ENCODE measurements around the gene SEPTIN1. TPM values are rescaled to one million over a fixed set of nuclear protein-coding genes. Genes with fewer than 3 reads are reported as not detected.

Gene SEPTIN1
- total RNA-seq, 2 experiments from 2014 or later = 155 to 159 TPM

DNA sequence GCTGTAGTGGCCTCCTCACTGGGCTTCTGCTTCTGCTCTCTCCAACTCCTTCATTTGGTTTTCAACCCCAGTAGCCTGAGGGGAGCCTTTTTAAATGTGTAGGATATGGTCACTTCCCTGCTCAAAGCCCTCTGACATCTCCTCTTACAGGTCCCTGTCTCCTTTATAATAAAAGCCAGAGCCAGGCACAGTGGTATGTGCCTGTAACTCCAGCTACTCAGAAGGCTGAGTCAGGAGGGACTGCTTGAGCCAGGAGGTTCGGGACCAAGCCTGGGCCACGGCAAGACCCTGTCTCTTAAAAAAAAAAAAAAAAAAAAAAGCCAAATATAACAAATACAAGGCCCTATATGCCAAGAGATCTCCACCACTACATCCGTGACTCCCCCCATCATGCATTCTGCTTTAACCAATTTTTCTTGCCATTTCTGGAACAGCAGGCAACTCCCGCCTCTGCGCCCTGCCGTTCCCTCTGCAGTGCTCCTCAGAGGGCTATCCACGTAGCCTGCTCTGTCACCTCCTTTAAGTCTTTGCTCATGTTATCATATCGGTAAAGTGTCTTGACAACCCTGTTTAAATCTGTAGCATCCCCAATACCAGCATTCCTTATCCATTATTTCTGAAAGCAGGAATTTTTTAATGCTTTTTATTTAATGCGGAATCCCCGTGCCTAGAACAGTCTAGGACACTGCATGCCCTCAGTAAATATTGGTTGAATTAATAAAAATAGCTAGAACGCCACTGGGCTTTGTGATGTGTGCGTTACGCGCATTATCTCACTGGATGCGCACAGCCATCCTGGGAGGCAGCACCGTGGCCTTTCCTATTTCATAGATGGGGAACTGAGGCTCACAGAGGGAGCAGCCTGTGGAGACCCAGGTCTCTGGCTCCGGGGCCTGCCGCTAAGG lies 34.5 kb upstream of the SEPTIN1 start:
- CTCF ChIA-PET = interaction anchor here (0.7 to 4.3 kb wide), 15 partner anchors 8 to 212 kb away, joined by 3 to 56 read pairs (median 5); partner anchors contain the start of genes DCTPP1, SEPTIN1, TBC1D10B and ZNF771
- intact Hi-C loops (cut with DNase I, micrococcal nuclease) = loop anchor here (1.0 to 2.0 kb wide), 2 partner anchors 22 to 282 kb away; partner anchors contain the start of genes ZNF48 (in 2 of the 2) and SRCAP (in 1 of the 2)
- H3K27ac Mint-ChIP-seq = no peak overlapping the region

DNA sequence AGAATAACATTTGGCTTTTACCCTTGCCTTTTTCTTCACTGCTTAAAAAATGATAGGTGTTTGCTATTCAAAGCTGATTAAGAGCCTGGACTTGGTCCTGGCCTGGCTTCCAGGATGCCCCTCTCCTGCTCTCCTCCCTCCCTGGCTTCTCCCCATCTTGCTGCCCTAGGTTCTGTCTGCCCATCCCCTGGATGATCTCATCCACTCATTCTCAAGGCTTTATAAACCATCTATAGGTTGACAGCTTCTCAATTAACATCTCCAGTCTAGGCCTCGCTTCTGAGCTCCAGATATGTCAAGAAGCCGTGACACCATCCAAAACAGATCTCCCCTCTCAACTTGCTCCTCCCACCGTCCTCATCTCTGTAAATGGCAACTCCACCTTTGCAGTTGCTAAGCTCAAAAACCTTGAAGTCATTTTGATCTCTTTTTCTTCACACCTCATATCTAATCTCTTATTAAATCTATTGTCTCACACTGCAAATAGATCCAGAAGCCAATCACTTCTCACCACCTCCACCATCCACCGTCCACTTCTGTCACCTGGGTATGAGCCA lies 33.8 kb upstream of the SEPTIN1 start:
- ChIA-PET CTCF (interaction anchor here (0.7 kb wide), 1 partner anchor 9 kb away, joined by 3 read pairs; no protein-coding TSS in a partner anchor), POLR2A (no interaction called here)
- Mint-ChIP-seq H3K4me3 (no peak overlapping the region), H3K27me3 (no peaks in the 10 kb centered on the region), H3K27ac (peak overlapping the region; percentile 22), H3K4me1 (peaks cover 35% of the 10 kb centered on the region), H3K36me3 (ENCODE audit: low read depth) (peaks cover 36% of the 10 kb centered on the region), H3K9me3 (ENCODE audit: low read depth) (no peaks in the 10 kb centered on the region)
- intact Hi-C loops (cut with DNase I, micrococcal nuclease) = loop anchor here in 1 of 2 experiments (2.0 kb wide), 1 partner anchor 283 kb away; the partner anchor contains the start of gene SRCAP
- ATAC-seq (no peak), DNase-seq (no peak)

More for the DNA sequence above, 34.5 kb upstream of the SEPTIN1 start:
- H3K4me1 Mint-ChIP-seq = peaks cover 35% of the 10 kb centered on the region
- no peaks in the 10 kb centered on the region for H3K9me3 Mint-ChIP-seq (ENCODE audit: low read depth)
- no peak for DNase-seq
- H3K36me3 Mint-ChIP-seq (ENCODE audit: low read depth) = peaks cover 42% of the 10 kb centered on the region
- H3K27me3 Mint-ChIP-seq = no peaks in the 10 kb centered on the region
- peak overlapping the region; percentile 34 for H3K4me3 Mint-ChIP-seq
- ATAC-seq = peak; percentile 6
- POLR2A ChIA-PET = interaction anchor here (0.9 to 1.6 kb wide), 11 partner anchors 8 to 233 kb away, joined by 3 to 14 read pairs (median 6); partner anchors contain the start of genes CORO1A, DCTPP1, ITGAL and SEPTIN1

DNA sequence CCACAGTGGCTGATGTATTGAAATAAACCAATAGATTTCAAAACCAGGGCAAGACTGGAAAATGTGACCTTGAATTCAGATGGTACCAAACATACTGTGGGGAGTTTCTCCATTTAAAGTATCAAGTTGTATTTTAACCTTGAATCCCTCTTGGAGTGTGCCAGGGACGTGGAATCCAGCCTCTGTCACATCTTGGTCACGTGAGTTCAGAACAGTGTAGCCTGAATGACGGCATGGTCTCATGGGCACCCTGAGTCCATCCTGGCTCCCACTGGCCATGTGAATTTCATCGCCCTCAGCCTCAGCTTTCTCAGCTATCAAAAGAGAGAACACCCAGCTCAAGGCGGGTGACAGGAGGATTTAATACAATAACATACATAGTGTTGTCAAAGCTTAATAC lies 31.8 kb upstream of the SEPTIN1 start:
- intact Hi-C loops (cut with DNase I, micrococcal nuclease) = no loop called here
- Mint-ChIP-seq H3K27me3 (no peaks in the 10 kb centered on the region), H3K4me3 (no peak overlapping the region), H3K9me3 (ENCODE audit: low read depth) (no peaks in the 10 kb centered on the region), H3K36me3 (ENCODE audit: low read depth) (peaks cover 26% of the 10 kb centered on the region), H3K27ac (no peak overlapping the region), H3K4me1 (peaks cover 44% of the 10 kb centered on the region)
- DNase-seq (no peak), ATAC-seq (no peak)
- ChIA-PET CTCF (interaction anchor here (0.7 to 1.2 kb wide), 3 partner anchors 16 to 228 kb away, joined by 3 to 5 read pairs (median 3); partner anchors contain the start of genes DCTPP1 and ZNF689), POLR2A (interaction anchor here (0.7 kb wide), 1 partner anchor 492 kb away, joined by 9 read pairs; no protein-coding TSS in a partner anchor)

DNA sequence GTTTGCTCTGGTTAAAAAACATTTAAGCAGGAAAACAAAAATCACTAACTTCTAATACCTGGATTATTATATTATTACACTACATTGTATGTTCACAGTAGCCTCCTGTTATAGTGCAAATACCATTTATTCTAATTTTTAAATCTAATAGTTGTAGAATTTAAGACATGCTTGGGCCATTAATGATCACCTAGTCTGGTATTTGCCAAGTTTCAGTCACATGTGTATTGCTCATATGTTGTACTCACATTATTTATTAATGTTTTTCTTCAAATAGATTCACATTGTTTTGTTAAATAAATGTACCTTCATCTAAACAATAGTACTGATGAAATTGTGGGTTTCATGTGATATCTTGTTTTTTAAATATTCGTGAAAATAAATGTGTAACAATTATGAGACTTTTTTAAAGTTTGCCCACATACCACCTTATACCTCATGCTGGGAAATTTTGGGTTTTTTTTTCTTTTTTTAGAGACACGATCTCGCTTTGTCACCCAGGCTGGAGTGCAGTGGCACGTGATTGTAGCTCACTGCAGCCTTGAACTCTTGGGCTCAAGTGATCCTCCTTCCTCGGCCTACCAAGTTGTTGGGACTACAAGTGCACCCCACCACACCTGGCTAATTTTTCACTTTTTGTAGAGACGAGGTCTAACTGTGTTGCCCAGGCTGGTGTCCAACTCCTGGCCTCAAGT lies 30.9 kb upstream of the SEPTIN1 start:
- ATAC-seq (no peak), DNase-seq (no peak)
- Mint-ChIP-seq H3K4me3 (no peak overlapping the region), H3K9me3 (ENCODE audit: low read depth) (no peaks in the 10 kb centered on the region), H3K36me3 (ENCODE audit: low read depth) (peaks cover 20% of the 10 kb centered on the region), H3K27me3 (no peaks in the 10 kb centered on the region), H3K27ac (peak overlapping the region; percentile 20), H3K4me1 (peaks cover 44% of the 10 kb centered on the region)
- ChIA-PET POLR2A (no interaction called here), CTCF (interaction anchor here (1.2 kb wide), 1 partner anchor 197 kb away, joined by 3 read pairs; the partner anchor contains the start of gene ZNF689)
- intact Hi-C loops (cut with DNase I, micrococcal nuclease) = no loop called here

DNA sequence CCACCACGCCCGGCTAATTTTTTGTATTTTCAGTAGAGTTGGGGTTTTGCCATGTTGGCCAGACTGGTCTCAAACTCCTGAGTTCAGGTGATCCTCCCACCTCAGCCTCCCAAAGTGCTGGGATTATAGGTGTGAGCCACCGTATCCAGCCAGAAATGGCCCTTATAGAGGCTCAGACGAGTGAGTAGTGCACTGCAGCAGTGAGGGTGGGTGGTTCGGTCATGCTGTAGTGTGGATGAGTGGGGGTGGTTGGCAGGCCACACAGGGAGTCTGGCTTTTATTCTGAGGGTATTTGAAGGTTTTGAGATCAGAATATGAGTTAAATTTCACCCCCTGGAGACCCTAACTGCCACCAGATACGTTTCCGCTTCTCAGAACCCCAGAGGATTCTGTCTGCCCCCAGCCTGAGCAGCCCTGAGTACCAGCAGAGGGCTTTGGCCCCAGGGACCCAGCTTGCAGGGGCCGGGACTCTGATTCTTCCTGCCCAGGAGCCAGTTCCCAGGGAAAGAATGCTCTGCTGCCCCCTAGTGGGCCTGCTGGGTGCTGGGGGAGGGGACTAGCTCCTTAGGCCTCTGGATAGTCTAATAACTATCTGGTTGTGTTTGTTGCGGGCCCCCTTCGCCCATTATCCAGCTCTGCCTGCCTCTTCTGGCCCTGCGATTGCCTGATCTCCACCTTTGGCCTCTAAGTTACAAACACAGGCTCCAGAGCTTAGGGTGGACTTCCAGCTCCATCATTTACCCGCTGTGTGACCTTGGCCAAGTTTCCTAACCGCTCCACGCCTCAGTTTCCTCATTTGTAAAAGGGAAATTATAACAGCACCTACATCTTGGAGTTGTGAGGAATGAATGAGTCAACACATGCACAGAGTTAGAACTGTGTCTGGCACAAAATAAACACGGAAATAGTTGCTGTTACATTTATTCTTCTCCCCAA lies 27.0 kb upstream of the SEPTIN1 start:
- intact Hi-C loops (cut with DNase I, micrococcal nuclease) = loop anchor here (2.0 to 10.0 kb wide), 5 partner anchors 27 to 345 kb away; partner anchors contain the start of genes ALDOA (in 1 of the 2), GDPD3 (in 1 of the 2), MYL11 (in 1 of the 2) and SEPTIN1 (in 1 of the 2)
- DNase-seq (peak; percentile 95), ATAC-seq (peak; percentile 49)
- H3K27me3 Mint-ChIP-seq = peaks cover 2% of the 10 kb centered on the region
- peak overlapping the region; percentile 47 for H3K27ac Mint-ChIP-seq
- CTCF ChIA-PET = interaction anchor here (0.6 to 2.3 kb wide), 43 partner anchors 9 to 315 kb away, joined by 3 to 18 read pairs (median 4); partner anchors contain the start of genes DCTPP1, SEPHS2, SEPTIN1 and TBC1D10B
- no peaks in the 10 kb centered on the region for H3K9me3 Mint-ChIP-seq (ENCODE audit: low read depth)
- POLR2A ChIA-PET = interaction anchor here (0.5 to 1.7 kb wide), 6 partner anchors 9 to 299 kb away, joined by 3 to 7 read pairs (median 4); partner anchors contain the start of genes DCTPP1 and SEPTIN1
- H3K4me3 Mint-ChIP-seq = peak overlapping the region; percentile 79
- peaks cover 31% of the 10 kb centered on the region for H3K4me1 Mint-ChIP-seq
- H3K36me3 Mint-ChIP-seq (ENCODE audit: low read depth) = peaks cover 14% of the 10 kb centered on the region

DNA sequence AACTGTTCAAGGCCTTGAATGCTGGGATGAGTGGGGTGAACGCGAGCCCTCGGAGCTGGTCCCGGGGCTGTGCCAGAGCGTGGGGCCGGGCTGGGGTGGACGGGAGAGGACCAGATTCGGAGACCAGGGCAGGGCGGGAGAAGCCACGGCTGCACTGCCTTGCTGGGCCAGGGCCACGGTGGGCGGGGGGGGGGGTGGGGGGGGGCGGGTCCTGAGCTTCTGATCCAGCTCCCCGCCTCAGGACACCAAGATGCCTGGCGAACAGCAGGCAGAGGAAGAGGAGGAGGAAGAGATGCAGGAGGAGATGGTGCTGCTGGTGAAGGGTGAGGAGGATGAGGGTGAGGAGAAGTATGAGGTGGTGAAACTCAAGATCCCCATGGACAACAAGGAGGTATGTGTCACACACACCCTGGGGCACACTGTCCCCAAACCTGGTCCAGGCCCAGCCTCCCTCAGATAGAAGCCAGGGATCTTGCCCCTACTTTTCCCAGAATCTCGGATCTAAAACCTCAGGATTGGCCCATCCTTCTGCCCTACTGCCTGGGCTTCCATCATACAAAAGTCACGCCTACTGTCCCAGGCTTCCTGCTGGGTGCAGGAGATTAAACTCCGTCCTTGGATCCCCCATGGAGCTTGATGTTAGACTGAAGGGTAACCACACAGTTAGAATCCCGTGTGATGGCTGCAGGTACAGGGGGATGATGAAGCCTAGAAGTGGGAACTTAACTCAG lies 25.6 kb upstream of the SEPTIN1 start:
- H3K9me3 Mint-ChIP-seq (ENCODE audit: low read depth) = no peaks in the 10 kb centered on the region
- H3K4me3 Mint-ChIP-seq = peak overlapping the region; percentile 79
- peaks cover 8% of the 10 kb centered on the region for H3K36me3 Mint-ChIP-seq (ENCODE audit: low read depth)
- peak overlapping the region; percentile 74 for H3K27ac Mint-ChIP-seq
- DNase-seq (no peak), ATAC-seq (no peak)
- H3K4me1 Mint-ChIP-seq = peaks cover 26% of the 10 kb centered on the region
- intact Hi-C loops (cut with DNase I, micrococcal nuclease) = loop anchor here (1.0 to 10.0 kb wide), 14 partner anchors 13 to 343 kb away; partner anchors contain the start of genes ALDOA (in 2 of the 2), SEPTIN1 (in 2 of the 2), TBC1D10B (in 2 of the 2) and CD2BP2 (in 1 of the 2)
- POLR2A ChIA-PET = interaction anchor here (0.6 to 2.1 kb wide), 14 partner anchors 10 to 447 kb away, joined by 3 to 9 read pairs (median 4); partner anchors contain the start of genes DCTPP1, PPP4C, SEPTIN1 and ZNF48
- peaks cover 2% of the 10 kb centered on the region for H3K27me3 Mint-ChIP-seq
- CTCF ChIA-PET = interaction anchor here (0.7 to 2.3 kb wide), 20 partner anchors 9 to 315 kb away, joined by 3 to 18 read pairs (median 4); partner anchors contain the start of genes DCTPP1, TBC1D10B, ZNF48 and ZNF689

DNA sequence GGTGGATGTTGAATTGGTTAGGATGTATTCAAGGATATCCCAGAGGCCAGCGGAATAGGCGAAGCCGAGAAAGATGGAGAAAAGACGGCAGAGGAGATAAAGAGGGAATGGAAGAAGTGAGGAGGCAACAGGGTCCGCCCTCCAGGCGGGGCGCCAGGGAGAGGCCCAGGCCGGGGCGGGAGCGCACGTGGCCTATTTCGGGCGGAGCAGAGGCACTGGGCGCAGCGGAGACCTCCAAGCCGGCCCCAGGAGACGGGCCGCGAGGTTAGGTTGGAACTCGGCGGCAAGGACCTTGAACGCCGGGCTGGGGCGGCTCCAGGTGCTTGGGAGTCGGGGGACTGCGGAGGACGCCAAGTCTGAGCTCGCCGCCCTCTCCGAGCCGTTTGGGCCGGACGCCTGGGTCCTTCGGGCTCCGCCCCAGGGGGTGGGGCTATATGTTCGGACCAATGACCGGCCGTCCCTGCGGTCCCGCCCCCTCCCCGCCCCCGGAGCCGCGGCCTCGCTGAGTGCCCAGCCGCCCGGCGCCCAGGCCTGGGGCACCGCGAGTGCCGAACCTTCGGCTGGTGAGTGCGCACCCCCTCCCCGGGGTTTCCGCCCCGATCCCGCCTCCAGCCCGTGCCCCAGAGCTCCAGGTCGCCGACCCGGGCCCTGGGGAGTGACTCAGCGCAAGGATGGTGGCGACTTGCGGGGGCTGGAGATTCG lies 24.9 kb upstream of the SEPTIN1 start, which contains the start of gene ZNF771:
ZNF771 (plus strand) TSS at position 505 of the 702 bp plus-strand sequence. CDS start 448 bp downstream, outside the sequence.
- peak within 1 kb of the TSS; percentile 97 for H3K27ac Mint-ChIP-seq
- H3K4me3 Mint-ChIP-seq = peak within 1 kb of the TSS; percentile 79
- peak; percentile 95 for DNase-seq
- intact Hi-C loops (cut with DNase I, micrococcal nuclease) = loop anchor here (1.0 to 10.0 kb wide), 13 partner anchors 12 to 342 kb away; partner anchors contain the start of genes ALDOA (in 2 of the 2), TBC1D10B (in 2 of the 2), CD2BP2 (in 1 of the 2) and GDPD3 (in 1 of the 2)
- CTCF ChIA-PET = interaction anchor here (0.6 to 2.2 kb wide), 17 partner anchors 9 to 333 kb away, joined by 3 to 10 read pairs (median 3); partner anchors contain the start of genes DCTPP1, ZNF48 and ZNF689
- peaks cover 26% of the 10 kb centered on the region for H3K4me1 Mint-ChIP-seq
- no peaks in the 10 kb centered on the region for H3K9me3 Mint-ChIP-seq (ENCODE audit: low read depth)
- POLR2A ChIA-PET = interaction anchor here (0.5 to 2.1 kb wide), 15 partner anchors 11 to 446 kb away, joined by 3 to 9 read pairs (median 3); partner anchors contain the start of genes DCTPP1, PPP4C, SEPTIN1 and ZNF48
- peaks cover 7% of the 10 kb centered on the region for H3K36me3 Mint-ChIP-seq (ENCODE audit: low read depth)
- peaks cover 2% of the 10 kb centered on the region for H3K27me3 Mint-ChIP-seq
- ATAC-seq = peak; percentile 85

DNA sequence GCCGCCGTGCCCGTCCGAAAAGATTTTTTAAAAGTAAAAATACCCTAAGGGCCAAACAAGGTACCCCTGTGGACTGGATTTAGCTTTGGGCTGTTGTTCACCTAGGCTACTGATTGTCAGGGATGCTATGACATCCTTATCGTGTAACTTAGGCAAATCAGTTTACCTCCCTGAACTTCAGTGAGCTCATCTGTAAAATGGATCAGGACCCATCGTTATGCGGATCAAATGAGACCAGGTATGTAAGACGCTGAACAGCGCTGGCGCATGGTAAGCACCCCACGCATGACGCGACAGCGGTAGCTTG lies 24.4 kb upstream of the SEPTIN1 start:
- Mint-ChIP-seq H3K27ac (peak overlapping the region; percentile 97), H3K36me3 (ENCODE audit: low read depth) (peaks cover 3% of the 10 kb centered on the region), H3K27me3 (peaks cover 2% of the 10 kb centered on the region), H3K4me1 (peaks cover 22% of the 10 kb centered on the region), H3K4me3 (peak overlapping the region; percentile 79), H3K9me3 (ENCODE audit: low read depth) (no peaks in the 10 kb centered on the region)
- intact Hi-C loops (cut with DNase I, micrococcal nuclease) = loop anchor here (1.0 to 10.0 kb wide), 13 partner anchors 11 to 342 kb away; partner anchors contain the start of genes ALDOA (in 2 of the 2), TBC1D10B (in 2 of the 2), CD2BP2 (in 1 of the 2) and GDPD3 (in 1 of the 2)
- ATAC-seq = peak; percentile 24
- no peak for DNase-seq
- ChIA-PET CTCF (interaction anchor here (0.6 to 2.2 kb wide), 12 partner anchors 10 to 333 kb away, joined by 3 to 10 read pairs (median 4); partner anchors contain the start of genes DCTPP1, ZNF48 and ZNF689), POLR2A (interaction anchor here (0.6 to 2.1 kb wide), 8 partner anchors 11 to 342 kb away, joined by 3 to 9 read pairs (median 4); partner anchors contain the start of genes DCTPP1, PPP4C, SEPTIN1 and ZNF48)

Data from activated CD4-positive, alpha-beta T cell treated with anti-CD3 and anti-CD28 coated beads for 36 hours (primary cell).